CD14-positive monocyte (primary cell): ENCODE data around the gene TNFAIP8L3. TPM values are rescaled to one million over a fixed set of nuclear protein-coding genes. Genes with fewer than 3 reads are reported as not detected.
A peak's percentile ranks its signal among the peaks of the same experiment; 100 is the strongest.

ENCODE experiments used
- DNase-seq, 3 donors: peaks; one replicate each; pipeline ENCODE4 v3.0.0-alpha.2; 2011 to 2022
- H2AFZ ChIP-seq: 2 replicates; pipeline ENCODE4 v1.6.0; 2012; ENCODE audit warnings: mild to moderate bottlenecking, low read depth, low read length, inconsistent platforms; ENCODE audit not compliant: insufficient read depth, poor library complexity, severe bottlenecking
- H3K27ac ChIP-seq, 2 donors: 1 replicate in 1 of 2; 2 replicates in 1 of 2; pipeline ENCODE4 v1.5.1; 2012 to 2013; ENCODE audit warnings: low read length in 2 of 2, control low read depth in 1 of 2, inconsistent platforms in 1 of 2, low read depth in 1 of 2, mild to moderate bottlenecking in 1 of 2
- H3K27me3 ChIP-seq, 2 donors: one replicate each; pipeline versions ENCODE4 v1.6.0 to v1.6.1; 2011 to 2013; ENCODE audit warnings: low read length in 2 of 2; ENCODE audit not compliant: control insufficient read depth in 2 of 2, insufficient read depth in 2 of 2
- H3K36me3 ChIP-seq, 2 donors: replicated peaks in 1 of 2; 1 replicate in 1 of 2; 2 replicates in 1 of 2; pipeline versions ENCODE4 v1.5.1 to v1.6.1; 2012 to 2013; ENCODE audit warnings: low read length in 2 of 2, control low read depth in 1 of 2, inconsistent platforms in 1 of 2, mild to moderate bottlenecking in 1 of 2; ENCODE audit not compliant: insufficient read depth in 2 of 2, control insufficient read depth in 1 of 2
- H3K4me1 ChIP-seq, 2 donors: 1 replicate in 1 of 2; 2 replicates in 1 of 2; pipeline versions ENCODE4 v1.5.1 to v1.6.1; 2012 to 2013; ENCODE audit warnings: low read length in 2 of 2, control low read depth in 1 of 2, inconsistent platforms in 1 of 2, mild to moderate bottlenecking in 1 of 2, moderate library complexity in 1 of 2; ENCODE audit not compliant: insufficient read depth in 2 of 2, control insufficient read depth in 1 of 2
- H3K4me2 ChIP-seq: replicated peaks from 2 replicates; pipeline ENCODE3; 2012; ENCODE audit warnings: low read length, moderate library complexity, mild to moderate bottlenecking; ENCODE audit not compliant: poor library complexity, severe bottlenecking; ENCODE audit errors: extremely low read depth
- H3K4me3 ChIP-seq, 3 experiments: fragments of 200-600 bp in 1 of 3; sonication (generic) in 1 of 3; replicated peaks in 1 of 3; 1 replicate in 2 of 3; 2 replicates in 1 of 3; pipeline ENCODE4 v1.5.1; 2011 to 2013; ENCODE audit warnings: low read length in 3 of 3, mild to moderate bottlenecking in 3 of 3, control low read depth in 2 of 3, low read depth in 2 of 3, inconsistent platforms in 1 of 3, moderate library complexity in 1 of 3
- H3K79me2 ChIP-seq: 2 replicates; pipeline ENCODE4 v1.6.0; 2012; ENCODE audit warnings: mild to moderate bottlenecking, control low read depth, inconsistent platforms, low read length, moderate library complexity; ENCODE audit not compliant: insufficient read depth
- H3K9ac ChIP-seq: 2 replicates; pipeline ENCODE4 v1.6.0; 2017; ENCODE audit warnings: low read length, mild to moderate bottlenecking; ENCODE audit not compliant: insufficient read depth, poor library complexity, severe bottlenecking
- H3K9me3 ChIP-seq, 2 donors: replicated peaks in 1 of 2; 1 replicate in 1 of 2; 2 replicates in 1 of 2; pipeline versions ENCODE4 v1.5.1 to v1.6.1; 2012 to 2013; ENCODE audit warnings: low read length in 2 of 2, control low read depth in 1 of 2; ENCODE audit not compliant: control insufficient read depth in 1 of 2, insufficient read depth in 1 of 2
- H4K20me1 ChIP-seq: 2 replicates; pipeline ENCODE4 v1.6.0; 2012; ENCODE audit warnings: mild to moderate bottlenecking, low read length, control low read depth, moderate library complexity; ENCODE audit not compliant: insufficient read depth
- H3K27ac Mint-ChIP-seq, 7 donors: one replicate each; pipeline ENCODE4 v1.8.0; 2020; ENCODE audit warnings: mild to moderate bottlenecking in 7 of 7, mixed read lengths in 7 of 7, moderate library complexity in 6 of 7, inconsistent platforms in 2 of 7
- H3K27me3 Mint-ChIP-seq, 3 donors: one replicate each; pipeline ENCODE4 v1.8.0; 2021 to 2022; ENCODE audit warnings: low read depth in 3 of 3, mild to moderate bottlenecking in 3 of 3, mixed read lengths in 3 of 3, moderate library complexity in 3 of 3, inconsistent platforms in 1 of 3
- H3K36me3 Mint-ChIP-seq, 2 donors: one replicate each; pipeline ENCODE4 v1.8.0; 2020; ENCODE audit warnings: mixed read lengths in 2 of 2, inconsistent platforms in 1 of 2, mild to moderate bottlenecking in 1 of 2
- H3K4me1 Mint-ChIP-seq: one replicate; pipeline ENCODE4 v1.8.0; 2020; ENCODE audit warnings: mild to moderate bottlenecking, mixed read lengths
- H3K4me3 Mint-ChIP-seq, 2 donors: one replicate each; pipeline ENCODE4 v1.8.0; 2020; ENCODE audit warnings: mild to moderate bottlenecking in 2 of 2, mixed read lengths in 2 of 2, moderate library complexity in 1 of 2
- H3K9me3 Mint-ChIP-seq, 7 donors: one replicate each; pipeline ENCODE4 v1.8.0; 2020 to 2022; ENCODE audit warnings: mixed read lengths in 7 of 7, mild to moderate bottlenecking in 6 of 7, moderate library complexity in 6 of 7, inconsistent platforms in 2 of 7
- CTCF ChIP-seq: fragments of 200-600 bp; IDR thresholded peaks from one replicate; pipeline ENCODE4 v1.8.0; 2022; ENCODE audit warnings: antibody characterized with exemption, mild to moderate bottlenecking
- WGBS: methylation state at CpG from one replicate; pipeline ENCODE4 v1.1.5; 2013; ENCODE audit warnings: missing lambda C conversion rate; ENCODE audit not compliant: insufficient coverage; 5-methylcytosine and 5-hydroxymethylcytosine counted together
- intact Hi-C, 2 donors: fragments of 100-400 bp; cut with micrococcal nuclease; formaldehyde crosslinking; loops; one replicate each; pipeline versions ENCODE4 v1.15.0 to v1.15.1; 2023
- polyA plus RNA-seq, 3 donors: library from polyadenylated mRNA; depleted of rRNA in 1 of 3; unstranded in 2 of 3; stranded (reverse) in 1 of 3; fragments of 300-500 nt in 2 of 3; fragments of >200 nt in 1 of 3; fragmentation: Illumina TruSeq in 2 of 3; gene quantifications; 1 replicate in 2 of 3; 2 replicates in 1 of 3; pipeline ENCODE4 v1.2.3, GENCODE V29; 2012 to 2021

The TNFAIP8L3 gene
- polyA plus RNA-seq, 3 donors, result not detected

- Mint-ChIP-seq H3K36me3 (peaks cover 0 to 3% of the 10 kb centered on the region in 2 donors), H3K9me3 (peaks cover 0 to 2% (median 0%) of the 10 kb centered on the region in 7 donors), H3K27me3 (peaks cover 7 to 37% (median 21%) of the 10 kb centered on the region in 3 donors), H3K4me3 (peak overlapping the region; percentile 83 to 89), H3K4me1 (peaks cover 26% of the 10 kb centered on the region), H3K27ac (peak overlapping the region; percentile 48 to 89 (median 84))
- no peaks in the 10 kb centered on the region for H4K20me1 ChIP-seq
- H3K9me3 ChIP-seq, result no peaks in the 10 kb centered on the region
- peak overlapping the region; percentile 47 to 75 (median 49) for H3K4me3 ChIP-seq
- H3K9ac ChIP-seq, result peak overlapping the region; percentile 70
- peak overlapping the region; percentile 89 for H2AFZ ChIP-seq
- intact Hi-C loops, result no loop called here
- H3K36me3 ChIP-seq, result no peaks in the 10 kb centered on the region
- TF ChIP-seq CTCF, result no peak
- H3K27me3 ChIP-seq, result peaks cover 0 to 6% of the 10 kb centered on the region in 2 donors
- H3K4me2 ChIP-seq, result peak overlapping the region; percentile 77
- WGBS, result 20% methylated on average over 23 of the region's 32 CpGs
- H3K27ac ChIP-seq, result peak overlapping the region; percentile 14 to 81
- peaks cover 19 to 25% of the 10 kb centered on the region in 2 donors for H3K4me1 ChIP-seq
- no peaks in the 10 kb centered on the region for H3K79me2 ChIP-seq
- peak; percentile 76 to 86 (median 85) for DNase-seq
Measured at GRCh38 chr15:51077221-51078153, 17.2 kb downstream of the TNFAIP8L3 start.

- Mint-ChIP-seq H3K36me3 (peaks cover 0 to 3% of the 10 kb centered on the region in 2 donors), H3K9me3 (peaks cover 0 to 2% (median 0%) of the 10 kb centered on the region in 7 donors), H3K4me3 (peak overlapping the region; percentile 83 to 89), H3K27ac (peak overlapping the region in 4 of 7 donors; percentile 41 to 88 (median 84)), H3K27me3 (peaks cover 7 to 37% (median 21%) of the 10 kb centered on the region in 3 donors), H3K4me1 (peaks cover 26% of the 10 kb centered on the region)
- H3K79me2 ChIP-seq, result no peaks in the 10 kb centered on the region
- peak overlapping the region in 1 of 2 donors; percentile 81 for H3K27ac ChIP-seq
- H2AFZ ChIP-seq, result peak overlapping the region; percentile 89
- TF ChIP-seq CTCF, result no peak
- H3K4me2 ChIP-seq, result peak overlapping the region; percentile 77
- H3K9me3 ChIP-seq, result no peaks in the 10 kb centered on the region
- H3K4me1 ChIP-seq, result peaks cover 19 to 25% of the 10 kb centered on the region in 2 donors
- DNase-seq, result no peak
- intact Hi-C loops, result no loop called here
- peaks cover 0 to 6% of the 10 kb centered on the region in 2 donors for H3K27me3 ChIP-seq
- no peaks in the 10 kb centered on the region for H4K20me1 ChIP-seq
- no peaks in the 10 kb centered on the region for H3K36me3 ChIP-seq
- peak overlapping the region; percentile 47 to 75 (median 49) for H3K4me3 ChIP-seq
- 49% methylated on average over 9 of the region's 16 CpGs for WGBS
- peak overlapping the region; percentile 70 for H3K9ac ChIP-seq
Measured at GRCh38 chr15:51076524-51077220, 18.0 kb downstream of the TNFAIP8L3 start.
